GM23338 (cell line): ENCODE measurements around the gene JKAMP. TPM values are rescaled to one million over a fixed set of nuclear protein-coding genes. Genes with fewer than 3 reads are reported as not detected.
A peak's percentile ranks its signal among the peaks of the same experiment; 100 is the strongest.

Source experiments
- ATAC-seq: fragments of 200-7000 bp; cut with Tn5 transposase; 3 replicates; pipeline ENCODE4 v1.9.1; 2020
- DNase-seq: peaks from one replicate; pipeline ENCODE4 v3.0.0-alpha.2; 2015; ENCODE audit warnings: low spot score
- H2AFZ ChIP-seq: fragments of 200-600 bp; sonication (generic); 2 replicates; pipeline ENCODE4 v1.8.0; 2016; ENCODE audit warnings: antibody characterized with exemption, mild to moderate bottlenecking, moderate library complexity
- H3F3A ChIP-seq: fragments of 200-600 bp; sonication (generic); replicated peaks from 2 replicates; pipeline ENCODE4 v1.8.0; 2017; ENCODE audit warnings: antibody characterized with exemption, mixed run types, low read depth
- H3K27ac ChIP-seq: fragments of 200-600 bp; sonication (generic); 2 replicates; pipeline ENCODE4 v1.6.1; 2016; ENCODE audit warnings: low read depth
- H3K27me3 ChIP-seq: fragments of 200-600 bp; sonication (generic); 2 replicates; pipeline ENCODE4 v1.8.0; 2016; ENCODE audit warnings: mild to moderate bottlenecking, mixed run types, moderate library complexity; ENCODE audit not compliant: insufficient read depth
- H3K36me3 ChIP-seq: fragments of 200-600 bp; sonication (generic); 2 replicates; pipeline ENCODE4 v1.8.0; 2016; ENCODE audit warnings: mild to moderate bottlenecking; ENCODE audit not compliant: insufficient read depth
- H3K4me1 ChIP-seq: fragments of 200-600 bp; sonication (generic); 2 replicates; pipeline ENCODE4 v1.8.0; 2016; ENCODE audit warnings: mild to moderate bottlenecking, moderate library complexity; ENCODE audit not compliant: insufficient read depth
- H3K4me2 ChIP-seq: fragments of 200-600 bp; sonication (generic); 2 replicates; pipeline ENCODE4 v1.7.1; 2017; ENCODE audit warnings: mixed run types
- H3K4me3 ChIP-seq: fragments of 200-600 bp; sonication (generic); 2 replicates; pipeline ENCODE4 v1.6.1; 2016; ENCODE audit warnings: mixed run types
- H3K79me2 ChIP-seq: fragments of 200-600 bp; sonication (generic); replicated peaks from 2 replicates; pipeline ENCODE4 v1.8.0; 2017; ENCODE audit warnings: mild to moderate bottlenecking; ENCODE audit not compliant: insufficient read depth
- H3K9me2 ChIP-seq: fragments of 200-600 bp; sonication (generic); 2 replicates; pipeline ENCODE4 v1.8.0; 2017; ENCODE audit not compliant: insufficient read depth
- H4K20me1 ChIP-seq: fragments of 200-600 bp; sonication (generic); replicated peaks from 2 replicates; pipeline ENCODE4 v1.8.0; 2017; ENCODE audit warnings: mild to moderate bottlenecking; ENCODE audit not compliant: insufficient read depth
- H3K27ac Mint-ChIP-seq: 2 replicates; pipeline ENCODE4 v1.8.0; 2020; ENCODE audit warnings: inconsistent platforms, mild to moderate bottlenecking, moderate library complexity, mixed read lengths
- H3K27me3 Mint-ChIP-seq: 3 replicates; pipeline ENCODE4 v1.8.0; 2022; ENCODE audit warnings: low read depth, mild to moderate bottlenecking, moderate library complexity, mixed read lengths, inconsistent platforms; ENCODE audit not compliant: insufficient read depth, poor library complexity
- H3K36me3 Mint-ChIP-seq: 3 replicates; pipeline ENCODE4 v1.8.0; 2021; ENCODE audit warnings: low read depth, mild to moderate bottlenecking, inconsistent platforms, moderate library complexity, mixed read lengths
- H3K4me1 Mint-ChIP-seq: 3 replicates; pipeline ENCODE4 v1.8.0; 2020; ENCODE audit warnings: mild to moderate bottlenecking, inconsistent platforms, mixed read lengths
- H3K4me3 Mint-ChIP-seq: 3 replicates; pipeline ENCODE4 v1.8.0; 2021; ENCODE audit warnings: moderate library complexity, mild to moderate bottlenecking, inconsistent platforms, mixed read lengths
- H3K9me3 Mint-ChIP-seq: 3 replicates; pipeline ENCODE4 v1.8.0; 2020; ENCODE audit warnings: moderate library complexity, mild to moderate bottlenecking, inconsistent platforms, mixed read lengths
- CREB1 ChIP-seq: fragments of 250-450 bp; sonication (Bioruptor Pico); IDR thresholded peaks from 2 replicates; pipeline ENCODE4 v1.5.0; 2020; ENCODE audit warnings: low read depth, mild to moderate bottlenecking, moderate library complexity
- EZH2 ChIP-seq: fragments of 200-600 bp; sonication (generic); IDR thresholded peaks from one replicate; pipeline ENCODE4 v1.8.0; 2017; ENCODE audit warnings: antibody characterized with exemption, mild to moderate bottlenecking, low read depth; ENCODE audit not compliant: unreplicated experiment
- EZH2phosphoT487 ChIP-seq: fragments of 200-600 bp; sonication (generic); IDR thresholded peaks from one replicate; pipeline ENCODE4 v1.8.1; 2018; ENCODE audit warnings: antibody characterized with exemption; ENCODE audit not compliant: unreplicated experiment
- JUNB ChIP-seq: IDR thresholded peaks from one replicate; pipeline ENCODE4 v1.6.1; 2016; ENCODE audit warnings: antibody characterized with exemption; ENCODE audit not compliant: unreplicated experiment
- NANOG ChIP-seq: IDR thresholded peaks from 2 replicates; pipeline ENCODE4 v1.6.1; 2016; ENCODE audit warnings: antibody characterized with exemption, borderline replicate concordance
- STAT1 ChIP-seq: IDR thresholded peaks from one replicate; pipeline ENCODE4 v1.6.1; 2016; ENCODE audit warnings: antibody characterized with exemption; ENCODE audit not compliant: unreplicated experiment
- ZNF114 ChIP-seq: fragments of 250-450 bp; sonication (Bioruptor Pico); IDR thresholded peaks from 2 replicates; pipeline ENCODE4 v1.5.0; 2020; ENCODE audit warnings: mild to moderate bottlenecking, moderate library complexity
- polyA plus RNA-seq: library from polyadenylated mRNA; unstranded; fragments of >200 nt; fragmentation: Nextera tagmentation; extraction: Ambion mirVana; gene quantifications from 2 replicates; pipeline ENCODE4 v1.2.1, GENCODE V29; 2016
- total RNA-seq: library from RNA; depleted of rRNA; stranded (reverse); fragments of >200 nt; shearing (Covaris generic); gene quantifications from 2 replicates; pipeline ENCODE4 v1.2.3, GENCODE V29; 2014
- TF ChIP-seq, protein P1 (sequence below), 2 experiments: fragments of 200-600 bp in 1 of 2; sonication (generic) in 1 of 2; conservative IDR thresholded peaks; 2 replicates each; pipeline versions ENCODE4 v1.5.1 to v1.6.1; 2016 to 2017; ENCODE audit warnings: antibody characterized with exemption in 2 of 2, low read depth in 2 of 2, mild to moderate bottlenecking in 2 of 2, moderate library complexity in 1 of 2
- TF ChIP-seq, protein P2 (sequence below): IDR thresholded peaks from one replicate; pipeline ENCODE4 v1.6.1; 2018; ENCODE audit warnings: antibody characterized with exemption; ENCODE audit not compliant: unreplicated experiment
- TF ChIP-seq, protein P3 (sequence below): IDR thresholded peaks from 2 replicates; pipeline ENCODE4 v1.6.1; 2016; ENCODE audit warnings: antibody characterized with exemption

The JKAMP gene
- total and polyA plus RNA-seq, 2 experiments from 2014 or later, result 31.6 to 66.8 TPM

DNA sequence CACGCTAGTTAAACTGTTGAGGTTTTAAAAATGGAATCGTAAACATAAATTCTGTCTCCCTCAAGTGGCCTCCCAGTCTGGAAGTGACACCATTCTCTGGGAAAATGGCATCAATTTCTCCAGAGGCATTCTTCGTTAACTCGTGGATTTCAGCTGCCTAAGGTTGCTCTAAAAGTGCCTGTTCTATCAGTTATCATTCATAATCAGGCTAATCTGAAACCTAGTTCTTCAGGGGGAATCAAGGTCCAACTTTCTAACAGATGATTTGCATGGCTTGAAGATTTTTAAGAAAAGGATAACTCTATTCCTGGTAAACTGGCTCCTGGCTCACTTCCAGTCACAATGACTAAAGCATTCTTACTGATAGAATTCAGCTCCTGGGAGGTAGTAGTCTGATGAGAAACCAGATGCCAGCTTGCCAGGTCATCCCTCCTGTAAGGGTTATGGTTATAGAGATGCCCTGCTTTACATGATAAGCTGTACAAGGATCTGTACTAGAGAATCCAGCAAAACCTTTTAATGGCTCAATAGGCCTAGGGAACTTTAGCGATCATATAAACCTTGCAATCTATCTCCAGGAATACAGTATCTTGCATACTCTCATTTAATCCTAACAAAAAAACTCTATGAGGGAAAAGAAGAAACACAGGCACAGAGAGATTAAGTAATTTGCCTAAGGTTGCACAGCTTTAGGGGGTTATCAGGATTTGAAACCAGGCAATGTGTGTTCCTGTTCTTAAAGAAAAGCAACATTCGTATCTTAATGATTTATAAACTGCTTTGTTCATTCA lies 1.6 kb upstream of the JKAMP start (continued):
- TF ChIP-seq JUNB (no peak), ZNF114 (no peak), CREB1 (no peak), NANOG (no peak), EZH2 (no peak), EZH2phosphoT487 (no peak)
- TF ChIP-seq, protein P1, sequence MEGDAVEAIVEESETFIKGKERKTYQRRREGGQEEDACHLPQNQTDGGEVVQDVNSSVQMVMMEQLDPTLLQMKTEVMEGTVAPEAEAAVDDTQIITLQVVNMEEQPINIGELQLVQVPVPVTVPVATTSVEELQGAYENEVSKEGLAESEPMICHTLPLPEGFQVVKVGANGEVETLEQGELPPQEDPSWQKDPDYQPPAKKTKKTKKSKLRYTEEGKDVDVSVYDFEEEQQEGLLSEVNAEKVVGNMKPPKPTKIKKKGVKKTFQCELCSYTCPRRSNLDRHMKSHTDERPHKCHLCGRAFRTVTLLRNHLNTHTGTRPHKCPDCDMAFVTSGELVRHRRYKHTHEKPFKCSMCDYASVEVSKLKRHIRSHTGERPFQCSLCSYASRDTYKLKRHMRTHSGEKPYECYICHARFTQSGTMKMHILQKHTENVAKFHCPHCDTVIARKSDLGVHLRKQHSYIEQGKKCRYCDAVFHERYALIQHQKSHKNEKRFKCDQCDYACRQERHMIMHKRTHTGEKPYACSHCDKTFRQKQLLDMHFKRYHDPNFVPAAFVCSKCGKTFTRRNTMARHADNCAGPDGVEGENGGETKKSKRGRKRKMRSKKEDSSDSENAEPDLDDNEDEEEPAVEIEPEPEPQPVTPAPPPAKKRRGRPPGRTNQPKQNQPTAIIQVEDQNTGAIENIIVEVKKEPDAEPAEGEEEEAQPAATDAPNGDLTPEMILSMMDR (conservative IDR thresholded peaks at IDR 0.05; ENCODE audit: low read depth in 2 of 2), result no peak

DNA sequence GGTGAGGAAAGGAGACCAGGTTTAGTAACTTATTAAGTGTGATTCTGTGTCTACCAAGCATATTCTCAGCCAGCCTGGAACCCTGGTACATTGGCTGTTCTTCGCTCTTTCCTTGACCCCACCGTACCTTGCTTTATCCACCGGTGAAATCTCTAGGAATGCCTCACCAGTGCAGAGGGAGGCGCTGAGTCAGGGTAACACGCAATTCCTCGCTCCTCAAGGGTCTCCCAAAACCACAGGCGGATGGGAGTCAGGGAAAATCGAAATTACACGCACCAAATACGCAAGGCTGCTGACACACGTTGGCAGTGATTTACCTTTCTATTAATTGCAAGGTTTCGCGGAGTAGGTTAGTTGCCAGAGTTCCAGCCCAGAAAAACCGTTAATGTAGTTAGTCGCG lies 954 bp upstream of the JKAMP start:
- no peak for DNase-seq
- Histone ChIP-seq H3K4me2 (peak overlapping the region; percentile 75), H3K79me2 (peaks cover 51% of the 10 kb centered on the region), H3K4me1 (peaks cover 9% of the 10 kb centered on the region), H3K4me3 (peak overlapping the region; percentile 80), H4K20me1 (peaks cover 12% of the 10 kb centered on the region), H2AFZ (peak overlapping the region; percentile 91), H3K27me3 (no peaks in the 10 kb centered on the region; the same call in 1 of the 2 replicates), H3K36me3 (peaks cover 10% of the 10 kb centered on the region; the same call in 1 of the 2 replicates), H3F3A (no peaks in the 10 kb centered on the region), H3K9me2 (no peaks in the 10 kb centered on the region), H3K27ac (no peak overlapping the region)
- peaks cover 13% of the 10 kb centered on the region for H3K36me3 Mint-ChIP-seq
- peaks cover 21% of the 10 kb centered on the region for H3K4me1 Mint-ChIP-seq
- ATAC-seq, result peak; percentile 10
- H3K4me3 Mint-ChIP-seq, result peak overlapping the region; percentile 98
- H3K9me3 Mint-ChIP-seq, result no peaks in the 10 kb centered on the region
- peaks cover 2% of the 10 kb centered on the region for H3K27me3 Mint-ChIP-seq
- H3K27ac Mint-ChIP-seq, result peak overlapping the region; percentile 96
- TF ChIP-seq, protein P1 (conservative IDR thresholded peaks at IDR 0.05; ENCODE audit: low read depth in 2 of 2), result no peak; a peak in 1 of 4 replicates
- TF ChIP-seq, protein P2, sequence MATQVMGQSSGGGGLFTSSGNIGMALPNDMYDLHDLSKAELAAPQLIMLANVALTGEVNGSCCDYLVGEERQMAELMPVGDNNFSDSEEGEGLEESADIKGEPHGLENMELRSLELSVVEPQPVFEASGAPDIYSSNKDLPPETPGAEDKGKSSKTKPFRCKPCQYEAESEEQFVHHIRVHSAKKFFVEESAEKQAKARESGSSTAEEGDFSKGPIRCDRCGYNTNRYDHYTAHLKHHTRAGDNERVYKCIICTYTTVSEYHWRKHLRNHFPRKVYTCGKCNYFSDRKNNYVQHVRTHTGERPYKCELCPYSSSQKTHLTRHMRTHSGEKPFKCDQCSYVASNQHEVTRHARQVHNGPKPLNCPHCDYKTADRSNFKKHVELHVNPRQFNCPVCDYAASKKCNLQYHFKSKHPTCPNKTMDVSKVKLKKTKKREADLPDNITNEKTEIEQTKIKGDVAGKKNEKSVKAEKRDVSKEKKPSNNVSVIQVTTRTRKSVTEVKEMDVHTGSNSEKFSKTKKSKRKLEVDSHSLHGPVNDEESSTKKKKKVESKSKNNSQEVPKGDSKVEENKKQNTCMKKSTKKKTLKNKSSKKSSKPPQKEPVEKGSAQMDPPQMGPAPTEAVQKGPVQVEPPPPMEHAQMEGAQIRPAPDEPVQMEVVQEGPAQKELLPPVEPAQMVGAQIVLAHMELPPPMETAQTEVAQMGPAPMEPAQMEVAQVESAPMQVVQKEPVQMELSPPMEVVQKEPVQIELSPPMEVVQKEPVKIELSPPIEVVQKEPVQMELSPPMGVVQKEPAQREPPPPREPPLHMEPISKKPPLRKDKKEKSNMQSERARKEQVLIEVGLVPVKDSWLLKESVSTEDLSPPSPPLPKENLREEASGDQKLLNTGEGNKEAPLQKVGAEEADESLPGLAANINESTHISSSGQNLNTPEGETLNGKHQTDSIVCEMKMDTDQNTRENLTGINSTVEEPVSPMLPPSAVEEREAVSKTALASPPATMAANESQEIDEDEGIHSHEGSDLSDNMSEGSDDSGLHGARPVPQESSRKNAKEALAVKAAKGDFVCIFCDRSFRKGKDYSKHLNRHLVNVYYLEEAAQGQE, result no peak
- TF ChIP-seq STAT1 (no peak), ZNF114 (no peak), EZH2phosphoT487 (no peak), JUNB (no peak), EZH2 (no peak), NANOG (no peak)
- TF ChIP-seq, protein P3, sequence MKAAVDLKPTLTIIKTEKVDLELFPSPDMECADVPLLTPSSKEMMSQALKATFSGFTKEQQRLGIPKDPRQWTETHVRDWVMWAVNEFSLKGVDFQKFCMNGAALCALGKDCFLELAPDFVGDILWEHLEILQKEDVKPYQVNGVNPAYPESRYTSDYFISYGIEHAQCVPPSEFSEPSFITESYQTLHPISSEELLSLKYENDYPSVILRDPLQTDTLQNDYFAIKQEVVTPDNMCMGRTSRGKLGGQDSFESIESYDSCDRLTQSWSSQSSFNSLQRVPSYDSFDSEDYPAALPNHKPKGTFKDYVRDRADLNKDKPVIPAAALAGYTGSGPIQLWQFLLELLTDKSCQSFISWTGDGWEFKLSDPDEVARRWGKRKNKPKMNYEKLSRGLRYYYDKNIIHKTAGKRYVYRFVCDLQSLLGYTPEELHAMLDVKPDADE, result no peak
